Articular chondrocyte of knee joint (primary cell): ENCODE measurements around the gene CELA3A. TPM values are rescaled to one million over a fixed set of nuclear protein-coding genes. Genes with fewer than 3 reads are reported as not detected.

Experiments used
- small RNA-seq: library from RNA; depleted of rRNA; stranded (forward); fragments of <200 nt; gene quantifications from one replicate; pipeline ENCODE3, GENCODE V24; 2012
- total RNA-seq: library from RNA; depleted of rRNA; stranded (reverse); fragments of >200 nt; gene quantifications from 2 replicates; pipeline ENCODE4 v1.2.3, GENCODE V29; 2012

The CELA3A gene
- total RNA-seq = not detected in 2 replicates

GRCh38 chr1:22001409-22001808 is at the start of gene CELA3A:
Gene CELA3A (plus strand): TSS chr1:22001657. CDS start chr1:22001675, 18 bp downstream.

GRCh38 chr1:21976703-21977239 is 24.7 kb upstream of the CELA3A start, which contains the start of gene CELA3B:
Gene CELA3B (plus strand): TSS chr1:21977022. CDS start chr1:21977040, 18 bp downstream.

GRCh38 chr1:22052115-22053016 is 50.9 kb downstream of the CELA3A start, which contains the start of gene CDC42:
Gene CDC42 (plus strand): TSS chr1:22052709. CDS start chr1:22078479, 25,770 bp downstream.

Small RNA genes within 50 kb of the gene (small RNA-seq; reads per million reads assigned to genes)
- not detected for gene RN7SL186P
- gene RN7SL386P = not detected
- not detected for gene RNU6-1022P
- not detected for gene RNU6-776P

Other genes with a start within 250 kb of the CELA3A start
- 64.1 and 66.4 TPM in 2 replicates for gene USP48, start 218.5 kb upstream of the CELA3A start, total RNA-seq
- 0.39 TPM in 1 of 2 replicates, not detected in the other for gene LDLRAD2, start 189.4 kb upstream of the CELA3A start, total RNA-seq
- gene HSPG2, start 64.3 kb upstream of the CELA3A start, total RNA-seq = 251 and 279 TPM in 2 replicates
- gene CELA3B, start 24.6 kb upstream of the CELA3A start, total RNA-seq = not detected in 2 replicates
- 557 and 578 TPM in 2 replicates for gene CDC42, start 51.1 kb downstream of the CELA3A start, total RNA-seq
- not detected in 2 replicates for gene WNT4, start 141.4 kb downstream of the CELA3A start, total RNA-seq